Thyroid gland (tissue), 4 donors: ENCODE measurements around the gene CREB5. TPM values are rescaled to one million over a fixed set of nuclear protein-coding genes. Genes with fewer than 3 reads are reported as not detected.

Experiments used
- DNase-seq, 2 donors: peaks; one replicate each; pipeline ENCODE4 v3.0.0-alpha.2; 2019
- H3K27ac ChIP-seq, 3 donors: fragments of 200-600 bp; sonication (generic); 1 replicate in 2 of 3; 2 replicates in 1 of 3; pipeline ENCODE4 v1.5.1; 2016 to 2019; ENCODE audit warnings: mild to moderate bottlenecking in 1 of 3, moderate library complexity in 1 of 3
- H3K27me3 ChIP-seq: fragments of 200-600 bp; sonication (generic); one replicate; pipeline ENCODE4 v1.5.1; 2019
- H3K36me3 ChIP-seq, 2 donors: fragments of 200-600 bp; sonication (generic); one replicate each; pipeline ENCODE4 v1.5.1; 2016 to 2019
- H3K4me1 ChIP-seq, 2 donors: fragments of 200-600 bp; sonication (generic); one replicate each; pipeline ENCODE4 v1.5.1; 2017 to 2019
- H3K4me3 ChIP-seq, 3 donors: fragments of 200-600 bp; sonication (generic); replicated peaks in 1 of 3; 1 replicate in 2 of 3; 2 replicates in 1 of 3; pipeline ENCODE4 v1.5.1; 2016; ENCODE audit warnings: mild to moderate bottlenecking in 1 of 3
- H3K9me3 ChIP-seq: fragments of 200-600 bp; sonication (generic); one replicate; pipeline ENCODE4 v1.5.1; 2017
- POLR2A ChIP-seq, 2 donors: fragments of 450-650 bp; IDR thresholded peaks; one replicate each; pipeline ENCODE4 v1.6.1; 2017; ENCODE audit warnings: antibody characterized with exemption in 2 of 2, mild to moderate bottlenecking in 2 of 2, moderate library complexity in 1 of 2
- WGBS, 2 donors: methylation state at CpG; one replicate each; pipeline ENCODE4 v1.1.5; 2017; 5-methylcytosine and 5-hydroxymethylcytosine counted together
- intact Hi-C: fragments of 100-400 bp; cut with DNase I; formaldehyde crosslinking; loops from one replicate; pipeline ENCODE4 v1.15.1; 2023
- total RNA-seq, 4 donors: library from RNA; depleted of rRNA; stranded (reverse); fragments of >200 nt; gene quantifications; one replicate each; pipeline ENCODE4 v1.2.3, GENCODE V29; 2016
- TF ChIP-seq, protein P1 (sequence below), 6 experiments: fragments of 200-600 bp in 3 of 6; fragments of 450-650 bp in 3 of 6; sonication (generic) in 3 of 6; IDR thresholded peaks; one replicate each; pipeline ENCODE4 v1.5.1; 2016 to 2019; ENCODE audit warnings: antibody characterized with exemption in 6 of 6, mild to moderate bottlenecking in 2 of 6, inconsistent platforms in 1 of 6, moderate library complexity in 1 of 6

The CREB5 gene
- total RNA-seq, 4 donors from 2014 or later, result 2.5 to 13.6 (median 6.5) TPM

DNA sequence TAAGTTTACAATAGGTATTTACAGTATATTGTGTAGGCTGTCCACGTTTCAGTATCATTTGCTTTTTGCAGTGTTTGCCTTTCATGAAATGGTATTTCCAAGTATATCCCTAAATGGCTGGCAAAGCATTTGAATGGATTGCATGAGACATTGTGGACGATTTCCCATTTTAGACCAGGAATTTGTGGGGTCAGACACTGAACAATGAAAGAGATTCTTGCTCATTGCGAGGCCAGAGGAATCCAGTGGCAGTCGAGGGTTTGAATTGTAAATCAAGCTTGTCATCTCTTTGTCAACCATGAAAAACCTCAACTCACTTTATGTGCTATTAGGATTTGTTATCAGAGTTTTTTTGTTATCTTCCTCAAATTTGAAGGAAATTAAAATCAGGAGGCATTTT, 70.8 kb downstream of the CREB5 start:
- WGBS, 2 donors, result 80 to 82% methylated on average over 4 of the region's 4 CpGs
- intact Hi-C loops, result no loop called here
- Histone ChIP-seq H3K27me3 (no peaks in the 10 kb centered on the region), H3K27ac (no peak overlapping the region), H3K36me3 (no peaks in the 10 kb centered on the region), H3K4me3 (no peak overlapping the region), H3K9me3 (no peaks in the 10 kb centered on the region), H3K4me1 (no peaks in the 10 kb centered on the region)
- TF ChIP-seq, protein P1, sequence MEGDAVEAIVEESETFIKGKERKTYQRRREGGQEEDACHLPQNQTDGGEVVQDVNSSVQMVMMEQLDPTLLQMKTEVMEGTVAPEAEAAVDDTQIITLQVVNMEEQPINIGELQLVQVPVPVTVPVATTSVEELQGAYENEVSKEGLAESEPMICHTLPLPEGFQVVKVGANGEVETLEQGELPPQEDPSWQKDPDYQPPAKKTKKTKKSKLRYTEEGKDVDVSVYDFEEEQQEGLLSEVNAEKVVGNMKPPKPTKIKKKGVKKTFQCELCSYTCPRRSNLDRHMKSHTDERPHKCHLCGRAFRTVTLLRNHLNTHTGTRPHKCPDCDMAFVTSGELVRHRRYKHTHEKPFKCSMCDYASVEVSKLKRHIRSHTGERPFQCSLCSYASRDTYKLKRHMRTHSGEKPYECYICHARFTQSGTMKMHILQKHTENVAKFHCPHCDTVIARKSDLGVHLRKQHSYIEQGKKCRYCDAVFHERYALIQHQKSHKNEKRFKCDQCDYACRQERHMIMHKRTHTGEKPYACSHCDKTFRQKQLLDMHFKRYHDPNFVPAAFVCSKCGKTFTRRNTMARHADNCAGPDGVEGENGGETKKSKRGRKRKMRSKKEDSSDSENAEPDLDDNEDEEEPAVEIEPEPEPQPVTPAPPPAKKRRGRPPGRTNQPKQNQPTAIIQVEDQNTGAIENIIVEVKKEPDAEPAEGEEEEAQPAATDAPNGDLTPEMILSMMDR (IDR thresholded peaks at IDR 0.05), result no peak
- no peak for TF ChIP-seq POLR2A (IDR thresholded peaks at IDR 0.05)
- DNase-seq, result no peak

DNA sequence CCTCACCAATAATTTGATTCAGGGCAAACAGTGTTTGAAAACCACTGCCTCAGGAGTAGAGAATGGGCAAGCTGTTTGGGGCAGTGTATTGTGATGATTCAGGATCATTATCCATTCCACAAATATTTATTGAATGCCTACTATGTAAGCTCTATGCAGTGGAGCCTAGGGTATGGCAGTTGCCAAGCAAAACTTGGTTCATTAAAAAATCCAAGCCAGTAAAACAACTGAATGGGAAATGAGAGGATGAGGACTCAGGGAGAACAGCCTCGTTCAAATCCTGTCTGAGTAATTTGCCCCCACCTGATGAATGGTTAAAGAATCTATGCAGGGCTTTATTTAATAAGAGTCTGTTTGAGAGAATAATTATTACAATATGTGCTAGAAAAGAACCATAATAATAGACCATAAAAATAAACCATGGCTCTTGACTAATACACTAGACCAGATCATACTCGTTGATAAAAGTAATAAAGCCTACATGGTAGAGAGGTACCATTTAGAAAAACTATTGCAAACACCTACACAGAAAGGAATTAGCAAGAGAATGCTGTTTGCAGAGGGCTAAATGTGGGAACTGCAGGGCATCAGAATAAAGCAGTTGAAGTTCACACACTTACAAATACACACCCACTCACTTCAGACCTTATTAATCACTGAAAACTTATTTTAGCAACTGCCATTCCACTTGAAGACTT, 71.7 kb downstream of the CREB5 start:
- WGBS, 2 donors, result 65 to 69% methylated on average over 2 of the region's 2 CpGs
- DNase-seq, result no peak
- no peak overlapping the region for H3K4me3 ChIP-seq
- no peak overlapping the region for H3K27ac ChIP-seq
- H3K9me3 ChIP-seq, result no peaks in the 10 kb centered on the region
- intact Hi-C loops, result no loop called here
- no peak for TF ChIP-seq POLR2A (IDR thresholded peaks at IDR 0.05)
- TF ChIP-seq, protein P1 (IDR thresholded peaks at IDR 0.05), result no peak
- no peaks in the 10 kb centered on the region for H3K4me1 ChIP-seq
- no peaks in the 10 kb centered on the region for H3K27me3 ChIP-seq
- no peaks in the 10 kb centered on the region for H3K36me3 ChIP-seq

DNA sequence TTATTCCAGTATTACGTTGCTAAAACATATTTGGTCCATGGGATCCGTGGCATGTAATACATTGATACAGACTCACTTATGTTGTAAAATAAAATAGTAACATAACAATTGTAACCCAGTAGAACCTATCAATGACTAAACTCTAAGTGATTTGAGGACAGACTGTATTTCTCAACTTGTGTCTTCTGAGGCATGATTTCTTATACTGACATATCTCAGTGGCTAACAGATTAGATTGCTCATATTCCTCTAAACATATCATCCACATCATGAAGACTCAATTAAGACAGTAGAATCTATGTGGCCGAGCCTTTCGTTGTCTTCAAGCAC, 72.3 kb downstream of the CREB5 start:
- WGBS, 2 donors, result 95 to 96% methylated on average over 4 of the region's 4 CpGs
- Histone ChIP-seq H3K4me3 (no peak overlapping the region), H3K27ac (no peak overlapping the region), H3K27me3 (no peaks in the 10 kb centered on the region), H3K36me3 (no peaks in the 10 kb centered on the region), H3K9me3 (no peaks in the 10 kb centered on the region), H3K4me1 (no peaks in the 10 kb centered on the region)
- DNase-seq, result no peak
- TF ChIP-seq POLR2A (IDR thresholded peaks at IDR 0.05), result no peak
- TF ChIP-seq, protein P1 (IDR thresholded peaks at IDR 0.05), result no peak
- intact Hi-C loops, result no loop called here

DNA sequence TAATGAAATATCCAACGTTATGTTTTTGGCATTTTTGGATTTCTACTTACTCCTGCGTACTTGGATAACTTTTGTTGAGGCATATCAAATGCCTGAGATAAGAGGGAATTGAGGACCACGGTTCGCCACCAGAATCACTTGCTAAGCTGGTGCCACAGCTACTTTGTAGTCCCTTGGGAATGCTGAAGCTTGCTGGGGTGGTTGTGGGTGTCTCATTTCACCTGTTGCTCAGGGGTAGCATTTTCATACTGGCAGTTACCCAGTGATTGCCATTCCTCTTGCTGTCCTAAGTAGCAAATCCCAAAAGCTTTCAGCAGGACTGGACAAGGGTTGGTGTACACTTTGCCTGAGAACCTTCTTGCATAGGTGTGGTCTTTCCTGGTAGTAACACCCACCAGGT, 75.2 kb downstream of the CREB5 start:
- Histone ChIP-seq H3K36me3 (no peaks in the 10 kb centered on the region), H3K9me3 (no peaks in the 10 kb centered on the region), H3K27ac (no peak overlapping the region), H3K4me3 (no peak overlapping the region), H3K27me3 (no peaks in the 10 kb centered on the region), H3K4me1 (no peaks in the 10 kb centered on the region)
- TF ChIP-seq, protein P1 (IDR thresholded peaks at IDR 0.05), result no peak
- TF ChIP-seq POLR2A (IDR thresholded peaks at IDR 0.05), result no peak
- WGBS, 2 donors, result 94 to 98% methylated on average over 4 of the region's 4 CpGs
- intact Hi-C loops, result no loop called here
- DNase-seq, result no peak

DNA sequence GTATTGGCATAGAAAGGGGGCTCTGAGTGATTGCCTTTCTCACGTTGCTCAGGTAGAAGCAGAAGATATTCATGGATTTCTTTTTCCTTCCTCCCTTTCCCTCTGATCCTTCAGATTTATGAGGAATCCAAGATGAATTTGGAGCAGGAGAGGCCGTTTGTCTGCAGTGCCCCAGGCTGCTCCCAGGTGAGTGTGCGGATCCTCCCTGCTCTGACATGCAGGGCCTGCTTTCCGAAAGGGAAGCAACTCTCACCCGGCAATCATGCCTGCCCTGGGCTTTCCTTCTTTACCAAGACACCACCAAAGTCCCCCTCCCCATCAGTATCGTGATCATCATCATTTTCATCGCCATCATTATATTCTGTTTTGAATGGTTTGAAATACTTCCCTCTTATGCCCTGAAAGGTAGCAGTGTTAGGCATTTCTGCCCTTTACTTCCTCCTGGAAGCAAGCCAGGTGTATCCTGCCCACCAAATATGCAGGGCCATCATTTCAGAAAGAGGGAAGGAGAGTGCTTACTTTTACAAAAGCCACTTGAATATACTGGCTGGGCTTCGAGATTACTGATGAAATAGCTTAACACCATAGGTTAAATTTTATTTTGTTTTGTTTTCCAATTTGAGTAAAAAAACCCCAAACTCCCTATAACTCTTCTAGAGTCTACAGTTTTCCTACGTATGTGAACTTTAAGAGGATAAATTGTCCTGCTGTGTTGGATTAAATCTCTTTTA, 75.9 kb downstream of the CREB5 start:
- Histone ChIP-seq H3K9me3 (no peaks in the 10 kb centered on the region), H3K4me1 (no peaks in the 10 kb centered on the region), H3K36me3 (no peaks in the 10 kb centered on the region), H3K27ac (no peak overlapping the region), H3K4me3 (no peak overlapping the region), H3K27me3 (no peaks in the 10 kb centered on the region)
- WGBS, 2 donors, result 56 to 70% methylated on average over 9 of the region's 9 CpGs
- no peak for DNase-seq
- intact Hi-C loops, result no loop called here
- TF ChIP-seq POLR2A (IDR thresholded peaks at IDR 0.05), result no peak
- TF ChIP-seq, protein P1 (IDR thresholded peaks at IDR 0.05), result no peak
